ENCODE data around the gene ZNF117. TPM values are rescaled to one million over a fixed set of nuclear protein-coding genes. Genes with fewer than 3 reads are reported as not detected.
"Not testable (repeated sequence)": the region's sequence is repeated elsewhere in the genome, so short reads cannot be mapped to it uniquely, and the experiment has no call there.

The ZNF117 gene
- 0.34 and 0.74 TPM in 2 replicates for total RNA-seq (2014; rRNA removed; shearing (Covaris generic))

GRCh38 chr7:64990936-64991335 lies at the start of gene ZNF117:
Gene ZNF117 (minus strand): TSS chr7:64991036.
- DNase-seq (ENCODE audit: low spot score), result no peak

GRCh38 chr7:65038767-65039166 lies 47.9 kb upstream of the ZNF117 start:
- DNase-seq (ENCODE audit: low spot score), result peak; percentile 62

GRCh38 chr7:65037740-65038688 lies 47.2 kb upstream of the ZNF117 start:
- peak; percentile 93 for DNase-seq (ENCODE audit: low spot score)

GRCh38 chr7:65036526-65036925 lies 45.7 kb upstream of the ZNF117 start:
- not testable (repeated sequence) for DNase-seq (ENCODE audit: low spot score)

- DNase-seq (ENCODE audit: low spot score), result not testable (repeated sequence)
Measured at GRCh38 chr7:65035469-65035868, 44.6 kb upstream of the ZNF117 start.

- not testable (repeated sequence) for DNase-seq (ENCODE audit: low spot score)
Measured at GRCh38 chr7:65034120-65034782, 43.4 kb upstream of the ZNF117 start.

GRCh38 chr7:65033391-65033790 lies 42.6 kb upstream of the ZNF117 start:
- not testable (repeated sequence) for DNase-seq (ENCODE audit: low spot score)

GRCh38 chr7:65025023-65025422 lies 34.2 kb upstream of the ZNF117 start:
- DNase-seq (ENCODE audit: low spot score), result not testable (repeated sequence)

GRCh38 chr7:65020978-65021377 lies 30.1 kb upstream of the ZNF117 start:
- not testable (repeated sequence) for DNase-seq (ENCODE audit: low spot score)

GRCh38 chr7:65009881-65010280 lies 19.0 kb upstream of the ZNF117 start:
- not testable (repeated sequence) for DNase-seq (ENCODE audit: low spot score)

GRCh38 chr7:65009394-65009793 lies 18.6 kb upstream of the ZNF117 start:
- DNase-seq (ENCODE audit: low spot score), result not testable (repeated sequence)

- DNase-seq (ENCODE audit: low spot score), result not testable (repeated sequence)
Measured at GRCh38 chr7:65007036-65007435, 16.2 kb upstream of the ZNF117 start.

- peak; percentile 98 for DNase-seq (ENCODE audit: low spot score)
Measured at GRCh38 chr7:65006094-65006992, 15.5 kb upstream of the ZNF117 start, which contains the start of gene ERV3-1. Gene ERV3-1 (minus strand): TSS chr7:65006687. CDS start chr7:64993026, 13,661 bp downstream.

- no peak for DNase-seq (ENCODE audit: low spot score)
Measured at GRCh38 chr7:65004575-65004974, 13.7 kb upstream of the ZNF117 start.

- no peak for DNase-seq (ENCODE audit: low spot score)
Measured at GRCh38 chr7:65002972-65003585, 12.2 kb upstream of the ZNF117 start.

- DNase-seq (ENCODE audit: low spot score), result no peak
Measured at GRCh38 chr7:65001291-65001814, 10.5 kb upstream of the ZNF117 start.

GRCh38 chr7:64999165-65000004 lies 8.5 kb upstream of the ZNF117 start:
- DNase-seq (ENCODE audit: low spot score), result peak; percentile 47

GRCh38 chr7:64998865-64999164 lies 8.0 kb upstream of the ZNF117 start:
- DNase-seq (ENCODE audit: low spot score), result no peak

GRCh38 chr7:64997927-64998391 lies 7.1 kb upstream of the ZNF117 start:
- DNase-seq (ENCODE audit: low spot score), result peak; percentile 62
